K562 (cell line): ENCODE measurements around the gene C22orf39. TPM values are rescaled to one million over a fixed set of nuclear protein-coding genes. Genes with fewer than 3 reads are reported as not detected.

Experiments
- ELF1 ChIP-seq: fragments of 200-800 bp; sonication (Bioruptor generic); IDR thresholded peaks from 2 replicates; pipeline ENCODE4 v1.6.1; 2016; ENCODE audit warnings: missing genetic modification characterization, missing compliant biosample characterization
- FOXJ2 ChIP-seq: fragments of 200-800 bp; sonication (Bioruptor generic); IDR thresholded peaks from 2 replicates; pipeline ENCODE4 v1.6.1; 2016; ENCODE audit warnings: missing genetic modification characterization, missing compliant biosample characterization
- SRSF9 ChIP-seq: fragments of 200-400 bp; formaldehyde crosslinking; IDR thresholded peaks from 2 replicates; pipeline ENCODE4 v1.6.1; 2017; ENCODE audit warnings: low read depth, low read length, borderline replicate concordance
- WHSC1 ChIP-seq: IDR thresholded peaks from one replicate; pipeline ENCODE4 v1.6.1; 2012; ENCODE audit warnings: low read length, control low read depth, inconsistent platforms
- ZKSCAN1 ChIP-seq: fragments of 150-350 bp; IDR thresholded peaks from 2 replicates; pipeline ENCODE4 v1.6.1; 2016; ENCODE audit warnings: low read depth, low read length
- ZNF3 ChIP-seq: fragments of 250-450 bp; sonication (Bioruptor Pico); IDR thresholded peaks from 2 replicates; pipeline ENCODE4 v1.5.0; 2021; ENCODE audit warnings: mild to moderate bottlenecking, moderate library complexity
- ZNF311 ChIP-seq: fragments of 250-450 bp; sonication (Bioruptor Pico); IDR thresholded peaks from 2 replicates; pipeline ENCODE4 v1.4.0; 2020; ENCODE audit warnings: mild to moderate bottlenecking, moderate library complexity
- ZNF699 ChIP-seq: fragments of 250-450 bp; sonication (Bioruptor Pico); IDR thresholded peaks from 2 replicates; pipeline ENCODE4 v1.8.0; 2021; ENCODE audit warnings: mild to moderate bottlenecking, moderate library complexity; ENCODE audit not compliant: insufficient replicate concordance
- polyA plus RNA-seq, 8 experiments: library from polyadenylated mRNA; depleted of rRNA in 4 of 8; stranded (reverse) in 5 of 8; unstranded in 3 of 8; fragments of >200 nt; fragmentation: Nextera tagmentation in 2 of 8; fragmentation: Illumina TruSeq in 1 of 8; extraction: Ambion mirVana in 2 of 8; extraction: Trizol in 1 of 8; gene quantifications; 2 replicates each; pipeline versions ENCODE4 v1.2.1 to v1.2.3, GENCODE V29; 2011 to 2014; ENCODE audit warnings: inconsistent platforms in 1 of 8, missing spikeins in 1 of 8
- total RNA-seq, 7 experiments: library from RNA; depleted of rRNA in 6 of 7; stranded (reverse); fragments of >200 nt in 6 of 7; fragmentation: Illumina TruSeq in 2 of 7; extraction: Trizol in 2 of 7; gene quantifications; 2 replicates each; pipeline versions ENCODE4 v1.2.1 to v1.2.3, GENCODE V29; 2011 to 2021; ENCODE audit warnings: low replicate concordance in 1 of 7
- TF ChIP-seq, protein P1 (sequence below): IDR thresholded peaks from 3 replicates; pipeline ENCODE4 v1.6.1; 2011; ENCODE audit warnings: borderline replicate concordance, mild to moderate bottlenecking; ENCODE audit not compliant: insufficient read length, insufficient read depth
- TF ChIP-seq, protein P2 (sequence below): fragments of 250-450 bp; sonication (Bioruptor Pico); IDR thresholded peaks from 2 replicates; pipeline ENCODE4 v1.4.0; 2020
- TF ChIP-seq, protein P3 (sequence below), 2 experiments: fragments of 450-650 bp; conservative IDR thresholded peaks; 2 replicates each; pipeline ENCODE4 v1.6.1; 2017; ENCODE audit warnings: mild to moderate bottlenecking in 2 of 2, moderate library complexity in 2 of 2
- TF ChIP-seq, protein P4 (sequence below): fragments of 250-450 bp; sonication (Bioruptor Pico); IDR thresholded peaks from 2 replicates; pipeline ENCODE4 v1.5.0; 2022; ENCODE audit warnings: mild to moderate bottlenecking
- TF ChIP-seq, protein P5 (sequence below): sonication (generic); formaldehyde crosslinking; IDR thresholded peaks from 2 replicates; pipeline ENCODE4 v1.4.0; 2020; ENCODE audit warnings: mild to moderate bottlenecking, missing genetic modification reagents

Gene C22orf39
- total and polyA plus RNA-seq, 9 of the 15 experiments (the other 6 are each of a cell fraction or from before 2014, with no cell fraction given): 20.4 to 139 (median 66.8) TPM

DNA sequence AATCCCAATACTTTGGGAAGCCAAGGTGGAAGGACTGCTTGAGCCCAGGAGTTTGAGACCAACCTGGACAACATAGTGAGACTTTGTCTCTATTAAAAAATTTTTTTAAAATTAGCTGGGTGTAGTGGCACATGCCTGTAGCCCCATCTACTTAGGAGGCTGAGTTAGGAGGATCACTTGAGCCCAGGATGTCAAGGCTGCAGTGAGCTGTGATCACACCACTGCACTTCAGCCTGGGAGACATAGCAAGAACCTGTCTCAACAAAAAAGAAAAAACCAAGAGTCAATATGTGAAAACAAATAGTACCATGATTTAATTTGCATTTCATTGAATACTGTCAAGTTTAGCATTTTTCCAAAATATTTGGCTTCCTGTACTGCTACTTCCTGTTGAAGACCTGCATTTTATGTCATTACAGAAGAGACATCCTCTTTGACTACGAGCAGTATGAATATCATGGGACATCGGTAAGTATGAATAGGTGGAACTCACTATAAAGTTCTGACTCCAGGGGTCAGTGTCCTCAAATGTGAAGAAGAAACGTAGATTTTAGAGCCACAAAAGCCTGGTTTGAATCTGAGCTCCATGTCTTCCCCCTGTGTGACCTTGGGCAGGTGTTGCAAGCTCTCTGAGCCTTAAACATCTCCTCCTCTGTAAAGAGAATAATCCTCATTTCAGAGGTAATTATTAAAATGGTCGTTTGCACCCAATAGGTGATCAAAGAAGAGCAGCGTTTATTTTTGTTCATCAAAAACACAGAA is 48.2 kb upstream of the C22orf39 start (continued):
- TF ChIP-seq SRSF9 (no peak), FOXJ2 (tag) (no peak), WHSC1 (no peak), ZNF699 (CRISPR knock-in tag) (peak; percentile 63), ZNF311 (CRISPR knock-in tag) (no peak), ZNF3 (CRISPR knock-in tag) (no peak), ZKSCAN1 (no peak), ELF1 (tag) (no peak)
- TF ChIP-seq, protein P1, sequence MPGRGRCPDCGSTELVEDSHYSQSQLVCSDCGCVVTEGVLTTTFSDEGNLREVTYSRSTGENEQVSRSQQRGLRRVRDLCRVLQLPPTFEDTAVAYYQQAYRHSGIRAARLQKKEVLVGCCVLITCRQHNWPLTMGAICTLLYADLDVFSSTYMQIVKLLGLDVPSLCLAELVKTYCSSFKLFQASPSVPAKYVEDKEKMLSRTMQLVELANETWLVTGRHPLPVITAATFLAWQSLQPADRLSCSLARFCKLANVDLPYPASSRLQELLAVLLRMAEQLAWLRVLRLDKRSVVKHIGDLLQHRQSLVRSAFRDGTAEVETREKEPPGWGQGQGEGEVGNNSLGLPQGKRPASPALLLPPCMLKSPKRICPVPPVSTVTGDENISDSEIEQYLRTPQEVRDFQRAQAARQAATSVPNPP: no peak
- TF ChIP-seq, protein P2, sequence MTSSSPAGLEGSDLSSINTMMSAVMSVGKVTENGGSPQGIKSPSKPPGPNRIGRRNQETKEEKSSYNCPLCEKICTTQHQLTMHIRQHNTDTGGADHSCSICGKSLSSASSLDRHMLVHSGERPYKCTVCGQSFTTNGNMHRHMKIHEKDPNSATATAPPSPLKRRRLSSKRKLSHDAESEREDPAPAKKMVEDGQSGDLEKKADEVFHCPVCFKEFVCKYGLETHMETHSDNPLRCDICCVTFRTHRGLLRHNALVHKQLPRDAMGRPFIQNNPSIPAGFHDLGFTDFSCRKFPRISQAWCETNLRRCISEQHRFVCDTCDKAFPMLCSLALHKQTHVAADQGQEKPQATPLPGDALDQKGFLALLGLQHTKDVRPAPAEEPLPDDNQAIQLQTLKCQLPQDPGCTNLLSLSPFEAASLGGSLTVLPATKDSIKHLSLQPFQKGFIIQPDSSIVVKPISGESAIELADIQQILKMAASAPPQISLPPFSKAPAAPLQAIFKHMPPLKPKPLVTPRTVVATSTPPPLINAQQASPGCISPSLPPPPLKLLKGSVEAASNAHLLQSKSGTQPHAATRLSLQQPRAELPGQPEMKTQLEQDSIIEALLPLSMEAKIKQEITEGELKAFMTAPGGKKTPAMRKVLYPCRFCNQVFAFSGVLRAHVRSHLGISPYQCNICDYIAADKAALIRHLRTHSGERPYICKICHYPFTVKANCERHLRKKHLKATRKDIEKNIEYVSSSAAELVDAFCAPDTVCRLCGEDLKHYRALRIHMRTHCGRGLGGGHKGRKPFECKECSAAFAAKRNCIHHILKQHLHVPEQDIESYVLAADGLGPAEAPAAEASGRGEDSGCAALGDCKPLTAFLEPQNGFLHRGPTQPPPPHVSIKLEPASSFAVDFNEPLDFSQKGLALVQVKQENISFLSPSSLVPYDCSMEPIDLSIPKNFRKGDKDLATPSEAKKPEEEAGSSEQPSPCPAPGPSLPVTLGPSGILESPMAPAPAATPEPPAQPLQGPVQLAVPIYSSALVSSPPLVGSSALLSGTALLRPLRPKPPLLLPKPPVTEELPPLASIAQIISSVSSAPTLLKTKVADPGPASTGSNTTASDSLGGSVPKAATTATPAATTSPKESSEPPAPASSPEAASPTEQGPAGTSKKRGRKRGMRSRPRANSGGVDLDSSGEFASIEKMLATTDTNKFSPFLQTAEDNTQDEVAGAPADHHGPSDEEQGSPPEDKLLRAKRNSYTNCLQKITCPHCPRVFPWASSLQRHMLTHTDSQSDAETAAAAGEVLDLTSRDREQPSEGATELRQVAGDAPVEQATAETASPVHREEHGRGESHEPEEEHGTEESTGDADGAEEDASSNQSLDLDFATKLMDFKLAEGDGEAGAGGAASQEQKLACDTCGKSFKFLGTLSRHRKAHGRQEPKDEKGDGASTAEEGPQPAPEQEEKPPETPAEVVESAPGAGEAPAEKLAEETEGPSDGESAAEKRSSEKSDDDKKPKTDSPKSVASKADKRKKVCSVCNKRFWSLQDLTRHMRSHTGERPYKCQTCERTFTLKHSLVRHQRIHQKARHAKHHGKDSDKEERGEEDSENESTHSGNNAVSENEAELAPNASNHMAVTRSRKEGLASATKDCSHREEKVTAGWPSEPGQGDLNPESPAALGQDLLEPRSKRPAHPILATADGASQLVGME (CRISPR knock-in tag): 0 out of 2 replicates have a peak, but pooled peaks have one; percentile 48
- TF ChIP-seq, protein P3, sequence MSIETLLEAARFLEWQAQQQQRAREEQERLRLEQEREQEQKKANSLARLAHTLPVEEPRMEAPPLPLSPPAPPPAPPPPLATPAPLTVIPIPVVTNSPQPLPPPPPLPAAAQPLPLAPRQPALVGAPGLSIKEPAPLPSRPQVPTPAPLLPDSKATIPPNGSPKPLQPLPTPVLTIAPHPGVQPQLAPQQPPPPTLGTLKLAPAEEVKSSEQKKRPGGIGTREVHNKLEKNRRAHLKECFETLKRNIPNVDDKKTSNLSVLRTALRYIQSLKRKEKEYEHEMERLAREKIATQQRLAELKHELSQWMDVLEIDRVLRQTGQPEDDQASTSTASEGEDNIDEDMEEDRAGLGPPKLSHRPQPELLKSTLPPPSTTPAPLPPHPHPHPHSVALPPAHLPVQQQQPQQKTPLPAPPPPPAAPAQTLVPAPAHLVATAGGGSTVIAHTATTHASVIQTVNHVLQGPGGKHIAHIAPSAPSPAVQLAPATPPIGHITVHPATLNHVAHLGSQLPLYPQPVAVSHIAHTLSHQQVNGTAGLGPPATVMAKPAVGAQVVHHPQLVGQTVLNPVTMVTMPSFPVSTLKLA (conservative IDR thresholded peaks at IDR 0.05): 0 out of 4 replicates have a peak, but pooled peaks of 1 of the 2 experiments have one; percentile 11
- TF ChIP-seq, protein P4, sequence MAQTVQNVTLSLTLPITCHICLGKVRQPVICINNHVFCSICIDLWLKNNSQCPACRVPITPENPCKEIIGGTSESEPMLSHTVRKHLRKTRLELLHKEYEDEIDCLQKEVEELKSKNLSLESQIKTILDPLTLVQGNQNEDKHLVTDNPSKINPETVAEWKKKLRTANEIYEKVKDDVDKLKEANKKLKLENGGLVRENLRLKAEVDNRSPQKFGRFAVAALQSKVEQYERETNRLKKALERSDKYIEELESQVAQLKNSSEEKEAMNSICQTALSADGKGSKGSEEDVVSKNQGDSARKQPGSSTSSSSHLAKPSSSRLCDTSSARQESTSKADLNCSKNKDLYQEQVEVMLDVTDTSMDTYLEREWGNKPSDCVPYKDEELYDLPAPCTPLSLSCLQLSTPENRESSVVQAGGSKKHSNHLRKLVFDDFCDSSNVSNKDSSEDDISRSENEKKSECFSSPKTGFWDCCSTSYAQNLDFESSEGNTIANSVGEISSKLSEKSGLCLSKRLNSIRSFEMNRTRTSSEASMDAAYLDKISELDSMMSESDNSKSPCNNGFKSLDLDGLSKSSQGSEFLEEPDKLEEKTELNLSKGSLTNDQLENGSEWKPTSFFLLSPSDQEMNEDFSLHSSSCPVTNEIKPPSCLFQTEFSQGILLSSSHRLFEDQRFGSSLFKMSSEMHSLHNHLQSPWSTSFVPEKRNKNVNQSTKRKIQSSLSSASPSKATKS (CRISPR knock-in tag): no peak
- TF ChIP-seq, protein P5, sequence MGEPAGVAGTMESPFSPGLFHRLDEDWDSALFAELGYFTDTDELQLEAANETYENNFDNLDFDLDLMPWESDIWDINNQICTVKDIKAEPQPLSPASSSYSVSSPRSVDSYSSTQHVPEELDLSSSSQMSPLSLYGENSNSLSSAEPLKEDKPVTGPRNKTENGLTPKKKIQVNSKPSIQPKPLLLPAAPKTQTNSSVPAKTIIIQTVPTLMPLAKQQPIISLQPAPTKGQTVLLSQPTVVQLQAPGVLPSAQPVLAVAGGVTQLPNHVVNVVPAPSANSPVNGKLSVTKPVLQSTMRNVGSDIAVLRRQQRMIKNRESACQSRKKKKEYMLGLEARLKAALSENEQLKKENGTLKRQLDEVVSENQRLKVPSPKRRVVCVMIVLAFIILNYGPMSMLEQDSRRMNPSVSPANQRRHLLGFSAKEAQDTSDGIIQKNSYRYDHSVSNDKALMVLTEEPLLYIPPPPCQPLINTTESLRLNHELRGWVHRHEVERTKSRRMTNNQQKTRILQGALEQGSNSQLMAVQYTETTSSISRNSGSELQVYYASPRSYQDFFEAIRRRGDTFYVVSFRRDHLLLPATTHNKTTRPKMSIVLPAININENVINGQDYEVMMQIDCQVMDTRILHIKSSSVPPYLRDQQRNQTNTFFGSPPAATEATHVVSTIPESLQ: 0 out of 2 replicates have a peak, but pooled peaks have one; percentile 63
